HG03521 (cell line): ENCODE results near the gene NOTCH1.

Experiments
- ATAC-seq: cut with Tn5 transposase; IDR thresholded peaks from one replicate; pipeline ENCODE4 v1.9.1; 2021; ENCODE audit warnings: mild to moderate bottlenecking, moderate library complexity; ENCODE audit not compliant: unreplicated experiment

Gene NOTCH1

GRCh38 chr9:136470792-136471469 is 74.9 kb downstream of the NOTCH1 start:
- ATAC-seq = no peak

DNA sequence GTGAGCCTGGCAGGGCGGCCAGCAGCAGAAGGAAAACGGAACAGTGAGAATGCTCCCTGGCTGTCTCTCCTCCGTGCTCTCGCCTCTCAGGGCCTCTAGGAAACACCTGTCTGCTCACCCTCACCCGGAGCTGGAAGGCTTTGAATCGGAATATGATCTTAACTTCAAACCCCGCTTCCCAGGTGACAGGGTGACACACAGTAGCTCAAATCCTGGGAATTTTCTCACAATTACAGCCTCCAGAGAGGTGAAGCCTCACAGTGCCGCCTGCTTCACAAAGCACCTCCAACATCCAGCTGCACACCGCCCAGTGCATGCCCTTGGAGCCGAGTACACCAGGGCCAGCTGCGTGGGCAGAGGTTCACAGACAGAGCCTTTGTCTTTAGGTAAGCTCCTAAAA is 75.5 kb downstream of the NOTCH1 start:
- no peak for ATAC-seq

GRCh38 chr9:136467766-136468165 is 78.1 kb downstream of the NOTCH1 start:
- ATAC-seq = no peak

DNA sequence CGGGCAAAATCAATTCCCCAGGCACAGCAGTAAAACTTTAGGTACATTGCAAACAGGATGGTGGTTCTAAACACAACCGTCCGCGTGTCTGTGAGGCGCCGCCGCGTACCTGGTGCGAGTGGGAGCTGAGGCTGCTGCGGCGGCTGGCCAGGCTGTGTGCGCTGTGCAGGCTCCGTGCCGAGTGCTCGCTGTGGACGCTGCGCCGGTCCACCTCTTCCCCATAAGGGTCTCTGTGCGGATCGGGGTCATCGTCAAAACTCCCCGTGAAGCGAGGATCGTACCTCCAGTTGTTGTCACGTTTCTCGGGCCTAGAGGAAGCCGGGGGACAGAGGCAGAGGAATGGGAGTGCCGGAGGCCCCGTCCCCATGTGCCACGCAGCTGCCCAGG is 79.7 kb downstream of the NOTCH1 start:
- ATAC-seq = no peak

DNA sequence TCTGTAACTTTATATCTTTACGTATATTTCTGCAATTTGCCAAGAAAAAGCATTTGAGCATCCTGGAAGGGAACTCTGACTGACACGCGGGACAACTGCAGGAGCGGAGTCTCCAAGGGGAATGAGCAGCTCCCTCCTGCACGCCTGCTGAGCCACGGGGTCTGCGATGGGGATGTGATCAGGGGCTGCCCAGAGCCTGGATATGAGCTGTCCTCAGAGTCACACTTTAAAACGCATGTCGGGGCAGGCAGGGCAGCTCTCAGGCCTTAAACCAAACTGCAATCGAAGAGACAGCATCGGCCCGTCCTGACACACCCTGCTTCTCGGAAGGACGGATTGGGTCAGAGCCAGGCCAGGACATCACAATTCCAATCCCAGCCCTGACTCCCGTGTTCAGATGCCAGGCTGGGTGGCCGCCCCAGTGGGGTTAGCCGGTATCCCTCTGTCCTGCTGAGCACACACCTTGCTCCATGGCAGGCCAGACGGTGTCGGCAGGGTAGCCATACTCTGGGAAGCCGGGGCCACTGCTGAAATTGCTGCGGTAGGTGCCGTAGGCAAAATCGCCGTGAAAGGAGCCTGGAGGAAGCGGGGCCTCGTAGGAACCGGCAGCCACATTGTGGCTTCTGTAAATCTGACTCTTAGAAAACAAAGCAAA is 80.2 kb downstream of the NOTCH1 start:
- ATAC-seq = no peak

DNA sequence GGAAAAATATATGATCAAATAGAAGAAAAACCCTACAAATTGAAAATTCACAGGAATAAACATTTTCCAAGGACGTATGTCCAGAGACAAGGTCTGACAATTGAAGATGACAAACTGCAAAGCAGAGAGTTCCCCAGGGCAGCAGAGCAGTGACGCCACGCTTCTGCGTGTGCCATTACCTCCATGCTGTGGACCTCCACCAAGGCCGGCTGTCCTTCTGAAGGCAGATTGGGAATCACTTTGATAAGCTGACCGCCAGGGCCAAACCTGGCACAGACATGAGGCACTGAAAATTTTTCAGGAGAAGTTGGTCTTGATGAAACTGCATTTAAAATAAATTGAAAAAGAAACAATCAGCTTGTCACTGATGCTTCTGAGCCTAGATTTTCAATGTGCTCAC is 81.6 kb downstream of the NOTCH1 start:
- no peak for ATAC-seq

- ATAC-seq = no peak
These were observed 82.3 kb downstream of the NOTCH1 start for GRCh38 chr9:136463578-136463977.

DNA sequence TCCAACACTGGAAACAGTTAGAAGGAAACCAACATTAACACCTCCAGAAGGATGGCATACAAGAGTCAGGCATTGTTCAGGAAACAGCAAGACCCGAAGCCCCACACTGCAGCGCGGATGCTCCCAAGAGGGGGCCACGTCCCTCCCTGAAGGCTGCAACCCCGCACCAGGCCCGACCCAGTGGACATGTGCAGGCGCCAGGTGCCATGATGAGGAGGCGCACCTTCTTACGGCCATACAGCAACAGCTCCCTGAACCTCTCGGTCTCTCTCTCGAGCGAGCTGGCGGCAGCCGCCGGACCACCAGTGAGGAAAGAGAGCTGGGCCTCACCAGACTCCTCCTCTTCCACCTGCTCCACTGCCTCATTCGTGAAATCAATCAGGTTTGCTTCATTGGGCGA is 83.2 kb downstream of the NOTCH1 start:
- ATAC-seq = no peak

- ATAC-seq = no peak
These were observed 85.0 kb downstream of the NOTCH1 start for GRCh38 chr9:136460772-136461325.

- no peak for ATAC-seq
These were observed 86.4 kb downstream of the NOTCH1 start for GRCh38 chr9:136459425-136459824.

- ATAC-seq = no peak
These were observed 88.5 kb downstream of the NOTCH1 start for GRCh38 chr9:136457326-136457725.

- no peak for ATAC-seq
These were observed 89.6 kb downstream of the NOTCH1 start for GRCh38 chr9:136456258-136456657.

GRCh38 chr9:136455043-136456002 is 90.5 kb downstream of the NOTCH1 start:
- no peak for ATAC-seq

GRCh38 chr9:136454026-136454796 is 91.6 kb downstream of the NOTCH1 start:
- ATAC-seq = no peak

DNA sequence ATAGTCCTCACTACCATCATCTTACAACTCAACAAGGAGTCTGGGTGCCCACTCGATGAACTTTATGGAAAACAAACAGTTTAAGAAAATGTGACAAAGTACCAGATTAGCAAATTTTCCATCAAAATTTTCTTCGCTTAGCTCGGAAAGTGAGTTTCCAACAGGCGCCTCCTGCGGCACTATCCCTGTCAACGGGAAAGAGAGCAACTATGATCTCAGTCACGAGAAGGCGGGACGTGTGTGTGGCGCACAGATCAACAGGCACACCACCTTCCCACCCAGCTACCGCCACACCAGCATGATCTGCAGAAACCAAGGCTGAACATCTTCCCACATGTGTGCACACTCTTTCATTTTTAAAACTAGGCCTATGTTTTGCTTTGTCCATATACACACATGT is 92.5 kb downstream of the NOTCH1 start:
- no peak for ATAC-seq

GRCh38 chr9:136451221-136451877 is 94.5 kb downstream of the NOTCH1 start:
- ATAC-seq = no peak

- no peak for ATAC-seq
These were observed 97.2 kb downstream of the NOTCH1 start for GRCh38 chr9:136448655-136449054.

DNA sequence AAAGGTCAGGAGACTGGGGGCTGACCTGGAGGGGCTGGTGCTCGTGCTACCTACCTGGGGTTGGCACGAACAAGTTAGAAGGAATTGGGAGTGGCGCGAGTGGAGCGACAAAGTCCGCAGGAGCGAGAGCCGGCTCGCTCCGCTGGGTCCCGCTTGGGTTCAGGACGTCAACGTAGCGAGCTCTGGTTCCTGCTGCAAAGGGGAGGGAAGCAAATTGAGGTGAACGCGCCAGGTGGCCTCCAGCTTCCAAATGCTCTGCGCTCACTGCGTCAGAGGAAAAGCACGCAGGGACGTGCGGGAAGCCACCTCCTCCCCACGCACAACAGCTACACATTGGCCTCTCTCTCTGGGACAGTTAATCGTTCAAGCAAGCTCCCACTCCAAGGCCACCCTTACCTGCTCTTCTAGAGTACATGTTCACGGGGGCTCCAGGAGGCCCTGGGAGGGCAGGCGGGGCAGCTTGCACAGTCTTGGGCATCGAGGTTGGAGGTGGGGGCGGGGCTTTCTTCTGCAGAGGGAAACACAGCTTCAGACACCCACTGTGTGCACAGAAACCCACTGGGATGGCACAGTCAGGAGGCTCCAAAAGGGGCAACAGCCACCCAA is 98.6 kb downstream of the NOTCH1 start:
- no peak for ATAC-seq

- ATAC-seq = no peak
These were observed 100.0 kb downstream of the NOTCH1 start for GRCh38 chr9:136445799-136446198.
